ENCODE measurements around the gene RWDD3. TPM values are rescaled to one million over a fixed set of nuclear protein-coding genes. Genes with fewer than 3 reads are reported as not detected.

Gene RWDD3
- total and polyA plus RNA-seq, 2 of the 4 experiments (the other 2 are of a cell fraction) = 10.4 to 13.6 TPM

DNA sequence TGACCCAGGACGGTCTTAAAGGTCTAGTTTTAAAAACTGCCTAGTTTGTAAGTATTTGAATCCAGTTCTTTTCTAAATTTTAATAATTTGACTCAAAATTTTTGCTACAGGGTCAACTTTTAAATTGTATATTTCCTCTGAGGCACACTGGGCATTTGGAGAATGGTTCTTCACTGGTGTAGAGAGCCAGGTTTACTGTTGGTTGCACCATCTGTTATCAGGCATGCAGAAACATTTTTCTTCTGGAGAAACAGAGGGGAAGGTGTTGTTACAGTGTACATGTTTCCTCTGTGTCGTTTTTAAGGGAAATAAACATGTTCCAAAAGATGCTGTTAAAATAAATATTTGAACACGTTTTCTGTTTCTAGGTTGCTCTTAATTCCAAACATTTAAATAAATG, 39.0 kb upstream of the RWDD3 start:
- POLR2A ChIA-PET (ENCODE audit: unreplicated experiment) = no interaction called here
- in situ Hi-C loops (cut with MboI; ENCODE audit: low sequenced_read_pairs) = no loop called here

More for the DNA sequence above, 39.0 kb upstream of the RWDD3 start:
- DNase-seq (no peak), ATAC-seq (ENCODE audit: low read depth) (no peak)
- no peak overlapping the region for H2BK20ac ChIP-seq (ENCODE audit: low read depth, low read length)
- no peak overlapping the region for H3K27ac ChIP-seq (ENCODE audit: insufficient read depth, low read length)
- H2BK15ac ChIP-seq (ENCODE audit: low read depth, low read length) = no peak overlapping the region
- no peak overlapping the region for H3K4me2 ChIP-seq (ENCODE audit: low read depth, low read length)
- H3K23ac ChIP-seq (ENCODE audit: low read depth, low read length) = no peak overlapping the region
- dilution Hi-C loops (cut with HindIII; ENCODE audit: low sequenced_read_pairs, unreplicated experiment) (no loop called here), intact Hi-C loops (cut with micrococcal nuclease) (no loop called here)
- TF ChIP-seq, protein P1, sequence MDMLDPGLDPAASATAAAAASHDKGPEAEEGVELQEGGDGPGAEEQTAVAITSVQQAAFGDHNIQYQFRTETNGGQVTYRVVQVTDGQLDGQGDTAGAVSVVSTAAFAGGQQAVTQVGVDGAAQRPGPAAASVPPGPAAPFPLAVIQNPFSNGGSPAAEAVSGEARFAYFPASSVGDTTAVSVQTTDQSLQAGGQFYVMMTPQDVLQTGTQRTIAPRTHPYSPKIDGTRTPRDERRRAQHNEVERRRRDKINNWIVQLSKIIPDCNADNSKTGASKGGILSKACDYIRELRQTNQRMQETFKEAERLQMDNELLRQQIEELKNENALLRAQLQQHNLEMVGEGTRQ (IDR thresholded peaks at IDR 0.05; ENCODE audit: low read depth, low read length) = no peak
- TF ChIP-seq MAFK (IDR thresholded peaks at IDR 0.05; ENCODE audit: low read depth, low read length) (no peak), RAD21 (IDR thresholded peaks at IDR 0.05; ENCODE audit: low read length) (no peak), NFE2L2 (IDR thresholded peaks at IDR 0.05; ENCODE audit: low read depth, low read length) (no peak), MXI1 (IDR thresholded peaks at IDR 0.05; ENCODE audit: borderline replicate concordance, low read depth, low read length) (no peak), MAZ (IDR thresholded peaks at IDR 0.05; ENCODE audit: borderline replicate concordance, low read depth, low read length) (no peak), BHLHE40 (IDR thresholded peaks at IDR 0.05; ENCODE audit: low read depth, low read length) (no peak), POLR2A (IDR thresholded peaks at IDR 0.05; ENCODE audit: low read depth, low read length) (no peak), FOS (IDR thresholded peaks at IDR 0.05; ENCODE audit: low read depth, low read length) (no peak), SMC3 (IDR thresholded peaks at IDR 0.05; ENCODE audit: low read depth, low read length) (no peak)
- TF ChIP-seq, protein P2, sequence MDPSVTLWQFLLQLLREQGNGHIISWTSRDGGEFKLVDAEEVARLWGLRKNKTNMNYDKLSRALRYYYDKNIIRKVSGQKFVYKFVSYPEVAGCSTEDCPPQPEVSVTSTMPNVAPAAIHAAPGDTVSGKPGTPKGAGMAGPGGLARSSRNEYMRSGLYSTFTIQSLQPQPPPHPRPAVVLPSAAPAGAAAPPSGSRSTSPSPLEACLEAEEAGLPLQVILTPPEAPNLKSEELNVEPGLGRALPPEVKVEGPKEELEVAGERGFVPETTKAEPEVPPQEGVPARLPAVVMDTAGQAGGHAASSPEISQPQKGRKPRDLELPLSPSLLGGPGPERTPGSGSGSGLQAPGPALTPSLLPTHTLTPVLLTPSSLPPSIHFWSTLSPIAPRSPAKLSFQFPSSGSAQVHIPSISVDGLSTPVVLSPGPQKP (IDR thresholded peaks at IDR 0.05; ENCODE audit: borderline replicate concordance, low read depth, low read length) = no peak
- TF ChIP-seq, protein P3, sequence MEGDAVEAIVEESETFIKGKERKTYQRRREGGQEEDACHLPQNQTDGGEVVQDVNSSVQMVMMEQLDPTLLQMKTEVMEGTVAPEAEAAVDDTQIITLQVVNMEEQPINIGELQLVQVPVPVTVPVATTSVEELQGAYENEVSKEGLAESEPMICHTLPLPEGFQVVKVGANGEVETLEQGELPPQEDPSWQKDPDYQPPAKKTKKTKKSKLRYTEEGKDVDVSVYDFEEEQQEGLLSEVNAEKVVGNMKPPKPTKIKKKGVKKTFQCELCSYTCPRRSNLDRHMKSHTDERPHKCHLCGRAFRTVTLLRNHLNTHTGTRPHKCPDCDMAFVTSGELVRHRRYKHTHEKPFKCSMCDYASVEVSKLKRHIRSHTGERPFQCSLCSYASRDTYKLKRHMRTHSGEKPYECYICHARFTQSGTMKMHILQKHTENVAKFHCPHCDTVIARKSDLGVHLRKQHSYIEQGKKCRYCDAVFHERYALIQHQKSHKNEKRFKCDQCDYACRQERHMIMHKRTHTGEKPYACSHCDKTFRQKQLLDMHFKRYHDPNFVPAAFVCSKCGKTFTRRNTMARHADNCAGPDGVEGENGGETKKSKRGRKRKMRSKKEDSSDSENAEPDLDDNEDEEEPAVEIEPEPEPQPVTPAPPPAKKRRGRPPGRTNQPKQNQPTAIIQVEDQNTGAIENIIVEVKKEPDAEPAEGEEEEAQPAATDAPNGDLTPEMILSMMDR (conservative IDR thresholded peaks at IDR 0.05; ENCODE audit: low read depth, low read length) = no peak
- no peaks in the 10 kb centered on the region for H3K79me1 ChIP-seq (ENCODE audit: low read depth in 1 of 2, low read length in 2 of 2)
- no peak overlapping the region for H3K18ac ChIP-seq (ENCODE audit: low read depth, low read length)
- H4K5ac ChIP-seq (ENCODE audit: low read depth, low read length) = no peak overlapping the region
- H4K8ac ChIP-seq (ENCODE audit: low read depth in 2 of 2, low read length in 2 of 2) = no peak overlapping the region
- BruUV-seq (replicated peaks) = no TSS peak
- H3K56ac ChIP-seq (ENCODE audit: extremely low read depth, insufficient read depth, low read length) = no peak overlapping the region
- WGBS, 2 experiments (ENCODE audit: extremely low coverage in 2 of 2, insufficient read length in 1 of 2) = no CpG with 5 or more reads among the region's 3 CpGs
- H4K91ac ChIP-seq (ENCODE audit: insufficient read depth, low read depth, low read length) = no peak overlapping the region
- H3K36me3 ChIP-seq (ENCODE audit: control insufficient read depth, insufficient read depth, low read length) = no peaks in the 10 kb centered on the region
- no peaks in the 10 kb centered on the region; the same call in 1 of the 2 replicates for H3K4me1 ChIP-seq (ENCODE audit: control insufficient read depth, insufficient read depth, low read length)
- no peak overlapping the region for H2AK9ac ChIP-seq (replicated peaks; ENCODE audit: low read depth, low read length, poor library complexity)
- no peak overlapping the region for H3K4ac ChIP-seq (ENCODE audit: low read depth, low read length)
- no peaks in the 10 kb centered on the region for H4K20me1 ChIP-seq (ENCODE audit: insufficient read depth, low read length)
- H3K4me3 ChIP-seq (ENCODE audit: insufficient read depth, low read depth, low read length) = no peak overlapping the region
- CTCF ChIA-PET = interaction anchor here (1.2 kb wide), 1 partner anchor 9 kb away, joined by 3 read pairs; no protein-coding TSS in a partner anchor
- no peak overlapping the region for H2BK120ac ChIP-seq (ENCODE audit: low read depth, low read length)
- H2AFZ ChIP-seq (replicated peaks; ENCODE audit: low read length, poor library complexity) = no peak overlapping the region
- no peaks in the 10 kb centered on the region for H3K27me3 ChIP-seq (ENCODE audit: control insufficient read depth, insufficient read depth, low read length)
- H3K9me1 ChIP-seq (ENCODE audit: insufficient read depth, low read length) = no peaks in the 10 kb centered on the region
- no peak overlapping the region for H3K9ac ChIP-seq (ENCODE audit: low read depth, low read length)
- H2BK5ac ChIP-seq (ENCODE audit: low read depth, low read length, poor library complexity, severe bottlenecking) = no peak overlapping the region
- H2AK5ac ChIP-seq (ENCODE audit: low read depth, low read length) = no peak overlapping the region
- no peak overlapping the region for H3K14ac ChIP-seq (replicated peaks; ENCODE audit: low read depth, low read length)
- H3K9me3 ChIP-seq (ENCODE audit: control insufficient read depth, insufficient read depth, low read length) = no peaks in the 10 kb centered on the region
